MM.1S (cell line): ENCODE data around the gene CPVL.
A peak's percentile ranks its signal among the peaks of the same experiment; 100 is the strongest.

Experiments used
- DNase-seq: peaks from one replicate; pipeline ENCODE4 v3.0.0-alpha.2; 2015
- H2AFZ ChIP-seq: fragments of 300-600 bp; sonication (generic); 2 replicates; pipeline ENCODE4 v1.6.0; 2016; ENCODE audit warnings: antibody characterized with exemption, low read length
- H3F3A ChIP-seq: fragments of 300-600 bp; sonication (generic); 2 replicates; pipeline ENCODE4 v1.6.1; 2016; ENCODE audit warnings: mild to moderate bottlenecking, antibody characterized with exemption, low read length, moderate library complexity, mixed read lengths; ENCODE audit not compliant: insufficient read depth
- H3K27ac ChIP-seq: fragments of 300-600 bp; sonication (generic); 2 replicates; pipeline ENCODE4 v1.5.1; 2016; ENCODE audit warnings: mild to moderate bottlenecking, low read length
- H3K27me3 ChIP-seq: fragments of 300-600 bp; sonication (generic); replicated peaks from 2 replicates; pipeline ENCODE4 v1.6.0; 2016; ENCODE audit warnings: low read length; ENCODE audit not compliant: insufficient read depth
- H3K36me3 ChIP-seq: fragments of 300-600 bp; sonication (generic); replicated peaks from 2 replicates; pipeline ENCODE4 v1.6.1; 2016; ENCODE audit warnings: mild to moderate bottlenecking, low read length, mixed read lengths; ENCODE audit not compliant: insufficient read depth
- H3K4me1 ChIP-seq: fragments of 300-600 bp; sonication (generic); 2 replicates; pipeline ENCODE4 v1.6.1; 2016; ENCODE audit warnings: low read length, mixed read lengths
- H3K4me2 ChIP-seq: fragments of 300-600 bp; sonication (generic); 2 replicates; pipeline ENCODE4 v1.6.0; 2016; ENCODE audit warnings: low read depth, low read length
- H3K4me3 ChIP-seq: fragments of 300-600 bp; sonication (generic); 2 replicates; pipeline ENCODE4 v1.5.1; 2016; ENCODE audit warnings: low read length, mixed read lengths
- H3K79me2 ChIP-seq: fragments of 300-600 bp; sonication (generic); 2 replicates; pipeline ENCODE4 v1.6.1; 2016; ENCODE audit warnings: mixed run types, low read length, mixed read lengths
- H3K9ac ChIP-seq: fragments of 300-600 bp; sonication (generic); 2 replicates; pipeline ENCODE4 v1.6.1; 2016; ENCODE audit warnings: low read length, mixed read lengths
- H3K9me2 ChIP-seq: fragments of 300-600 bp; sonication (generic); replicated peaks from 2 replicates; pipeline ENCODE4 v1.6.1; 2016; ENCODE audit warnings: mild to moderate bottlenecking, low read length, mixed read lengths; ENCODE audit not compliant: insufficient read depth
- H3K9me3 ChIP-seq: fragments of 300-600 bp; sonication (generic); replicated peaks from 2 replicates; pipeline ENCODE4 v1.6.1; 2016; ENCODE audit warnings: mild to moderate bottlenecking, low read length, mixed read lengths; ENCODE audit not compliant: insufficient read depth
- H4K20me1 ChIP-seq: fragments of 300-600 bp; sonication (generic); 2 replicates; pipeline ENCODE4 v1.6.1; 2016; ENCODE audit warnings: mild to moderate bottlenecking, low read length, moderate library complexity, mixed read lengths; ENCODE audit not compliant: insufficient read depth
- CTCF ChIP-seq: fragments of 300-600 bp; sonication (generic); IDR thresholded peaks from 2 replicates; pipeline ENCODE4 v1.5.1; 2016; ENCODE audit warnings: antibody characterized with exemption, low read length, mixed read lengths
- EZH2 ChIP-seq: fragments of 300-600 bp; sonication (generic); optimal IDR thresholded peaks from 2 replicates; pipeline ENCODE3; 2017; ENCODE audit warnings: low read depth, mild to moderate bottlenecking, antibody characterized with exemption, low read length, mixed read lengths
- EZH2phosphoT487 ChIP-seq: fragments of 300-600 bp; sonication (generic); IDR thresholded peaks from 2 replicates; pipeline ENCODE4 v1.6.1; 2018; ENCODE audit warnings: antibody characterized with exemption, low read length

The CPVL gene

GRCh38 chr7:29146888-29147609 is 712 bp upstream of the CPVL start:
- Histone ChIP-seq H3F3A (no peaks in the 10 kb centered on the region), H3K9me2 (no peaks in the 10 kb centered on the region), H3K4me1 (peaks cover 3% of the 10 kb centered on the region; the same call in 1 of the 2 replicates), H3K79me2 (no peaks in the 10 kb centered on the region), H3K36me3 (no peaks in the 10 kb centered on the region), H3K27ac (no peak overlapping the region), H2AFZ (peak overlapping the region; percentile 12; the same call in 1 of the 2 replicates), H3K4me2 (peak overlapping the region; percentile 61), H4K20me1 (no peaks in the 10 kb centered on the region), H3K27me3 (no peaks in the 10 kb centered on the region), H3K9me3 (no peaks in the 10 kb centered on the region), H3K9ac (no peak overlapping the region), H3K4me3 (peak overlapping the region; percentile 47)
- DNase-seq = peak; percentile 60
- peak; percentile 16 for TF ChIP-seq CTCF
- no peak for TF ChIP-seq EZH2

- Histone ChIP-seq H3K4me1 (peaks cover 3% of the 10 kb centered on the region; the same call in 1 of the 2 replicates), H3K27me3 (no peaks in the 10 kb centered on the region), H3K9me2 (no peaks in the 10 kb centered on the region), H3K9ac (no peak overlapping the region), H2AFZ (no peak overlapping the region), H3K27ac (no peak overlapping the region), H4K20me1 (no peaks in the 10 kb centered on the region), H3K4me2 (no peak overlapping the region), H3F3A (no peaks in the 10 kb centered on the region), H3K36me3 (no peaks in the 10 kb centered on the region), H3K4me3 (no peak overlapping the region), H3K9me3 (no peaks in the 10 kb centered on the region), H3K79me2 (no peaks in the 10 kb centered on the region)
- no peak for DNase-seq
- no peak for TF ChIP-seq EZH2
- no peak for TF ChIP-seq CTCF
- TF ChIP-seq EZH2phosphoT487 = no peak
Measured at GRCh38 chr7:29145553-29146056, 732 bp downstream of the CPVL start.

- no peaks in the 10 kb centered on the region for H3F3A ChIP-seq
- no peaks in the 10 kb centered on the region for H3K36me3 ChIP-seq
- H4K20me1 ChIP-seq = no peaks in the 10 kb centered on the region
- H3K4me3 ChIP-seq = no peak overlapping the region
- no peak overlapping the region for H3K27ac ChIP-seq
- no peaks in the 10 kb centered on the region for H3K9me3 ChIP-seq
- no peaks in the 10 kb centered on the region for H3K79me2 ChIP-seq
- H2AFZ ChIP-seq = no peak overlapping the region
- no peaks in the 10 kb centered on the region for H3K9me2 ChIP-seq
- no peak for DNase-seq
- no peak for TF ChIP-seq EZH2
- no peak for TF ChIP-seq EZH2phosphoT487
- no peak for TF ChIP-seq CTCF
- H3K27me3 ChIP-seq = no peaks in the 10 kb centered on the region
- peaks cover 3% of the 10 kb centered on the region; the same call in 1 of the 2 replicates for H3K4me1 ChIP-seq
- no peak overlapping the region for H3K4me2 ChIP-seq
- no peak overlapping the region for H3K9ac ChIP-seq
Measured at GRCh38 chr7:29143751-29144150, 2.6 kb downstream of the CPVL start.
